Measurements from ENCODE around the gene ZBTB34. TPM values are rescaled to one million over a fixed set of nuclear protein-coding genes. Genes with fewer than 3 reads are reported as not detected.

The ZBTB34 gene
- total RNA-seq, 1 donor from 2014 or later = 6.3 TPM

- intact Hi-C loops (cut with DNase I) = no loop called here
- ATAC-seq (no peak), DNase-seq (ENCODE audit: missing footprints) (no peak)
These were observed 12.1 kb downstream of the ZBTB34 start for GRCh38 chr9:126872516-126872915.

GRCh38 chr9:126874546-126875314, 14.3 kb downstream of the ZBTB34 start:
- DNase-seq (ENCODE audit: missing footprints) (no peak), ATAC-seq (no peak)
- intact Hi-C loops (cut with DNase I) = no loop called here

- intact Hi-C loops (cut with DNase I) = no loop called here
- ATAC-seq (no peak), DNase-seq (ENCODE audit: missing footprints) (no peak)
These were observed 15.5 kb downstream of the ZBTB34 start for GRCh38 chr9:126875756-126876510.

- no peak for DNase-seq (ENCODE audit: missing footprints)
- intact Hi-C loops (cut with DNase I) = no loop called here
These were observed 16.1 kb downstream of the ZBTB34 start for GRCh38 chr9:126876531-126876930.

GRCh38 chr9:126877418-126877817, 17.0 kb downstream of the ZBTB34 start:
- ATAC-seq (no peak), DNase-seq (ENCODE audit: missing footprints) (no peak)
- intact Hi-C loops (cut with DNase I) = no loop called here

More at GRCh38 chr9:126876531-126876930, 16.1 kb downstream of the ZBTB34 start:
- no peak for ATAC-seq

- no peak for DNase-seq (ENCODE audit: missing footprints)
- intact Hi-C loops (cut with DNase I) = no loop called here
- ATAC-seq = no peak
These were observed 18.8 kb downstream of the ZBTB34 start for GRCh38 chr9:126879288-126879687.

- no peak for DNase-seq (ENCODE audit: missing footprints)
- no peak for ATAC-seq
- intact Hi-C loops (cut with DNase I) = no loop called here
These were observed 19.9 kb downstream of the ZBTB34 start for GRCh38 chr9:126880226-126880946.

GRCh38 chr9:126880947-126881332, 20.5 kb downstream of the ZBTB34 start:
- DNase-seq (ENCODE audit: missing footprints) = no peak
- intact Hi-C loops (cut with DNase I) = no loop called here
- peak; percentile 62 for ATAC-seq

- no peak for ATAC-seq
- intact Hi-C loops (cut with DNase I) = no loop called here
- no peak for DNase-seq (ENCODE audit: missing footprints)
These were observed 22.3 kb downstream of the ZBTB34 start for GRCh38 chr9:126882746-126883145.

GRCh38 chr9:126883636-126884035, 23.2 kb downstream of the ZBTB34 start:
- intact Hi-C loops (cut with DNase I) = no loop called here
- no peak for ATAC-seq
- no peak for DNase-seq (ENCODE audit: missing footprints)

- intact Hi-C loops (cut with DNase I) = no loop called here
These were observed 24.7 kb downstream of the ZBTB34 start for GRCh38 chr9:126885131-126885641.

GRCh38 chr9:126886034-126886822, 25.8 kb downstream of the ZBTB34 start:
- ATAC-seq (no peak), DNase-seq (ENCODE audit: missing footprints) (no peak)
- intact Hi-C loops (cut with DNase I) = no loop called here

More at GRCh38 chr9:126885131-126885641, 24.7 kb downstream of the ZBTB34 start:
- ATAC-seq (no peak), DNase-seq (ENCODE audit: missing footprints) (no peak)

- intact Hi-C loops (cut with DNase I) = no loop called here
- no peak for DNase-seq (ENCODE audit: missing footprints)
- ATAC-seq = no peak
These were observed 26.5 kb downstream of the ZBTB34 start for GRCh38 chr9:126886897-126887296.

- intact Hi-C loops (cut with DNase I) = no loop called here
- ATAC-seq = no peak
- DNase-seq (ENCODE audit: missing footprints) = no peak
These were observed 31.2 kb downstream of the ZBTB34 start for GRCh38 chr9:126891676-126892075.

- intact Hi-C loops (cut with DNase I) = no loop called here
- no peak for DNase-seq (ENCODE audit: missing footprints)
- ATAC-seq = no peak
These were observed 32.6 kb downstream of the ZBTB34 start for GRCh38 chr9:126893079-126893478.

- DNase-seq (ENCODE audit: missing footprints) = no peak
- intact Hi-C loops (cut with DNase I) = no loop called here
- no peak for ATAC-seq
These were observed 33.7 kb downstream of the ZBTB34 start for GRCh38 chr9:126894052-126894603.

GRCh38 chr9:126902210-126902609, 41.8 kb downstream of the ZBTB34 start:
- ATAC-seq (no peak), DNase-seq (ENCODE audit: missing footprints) (no peak)
- intact Hi-C loops (cut with DNase I) = no loop called here

- intact Hi-C loops (cut with DNase I) = no loop called here
- ATAC-seq (no peak), DNase-seq (ENCODE audit: missing footprints) (no peak)
These were observed 44.1 kb downstream of the ZBTB34 start for GRCh38 chr9:126904586-126904985.

Measured in Right ventricle myocardium inferior (tissue), 1 donor.